T-helper 9 cell (primary cell): Measurements from ENCODE around the gene CASS4.
A peak's percentile ranks its signal among the peaks of the same experiment; 100 is the strongest.
"Not testable (repeated sequence)": the region's sequence is repeated elsewhere in the genome, so short reads cannot be mapped to it uniquely, and the experiment has no call there.

Experiments
- DNase-seq: peaks from one replicate; pipeline ENCODE4 v3.0.0-alpha.2; 2020
- total RNA-seq, 2 donors: gene quantifications; one replicate each; lab custom pipeline; 2026; lab: John Stamatoyannopoulos, UW

CASS4 gene
- 9.0 to 32.1 reads per million in 2 donors for total RNA-seq

- no peak for DNase-seq
Observed at GRCh38 chr20:56411759-56412472, at the start of gene CASS4. TSS of gene CASS4 (plus strand) at chr20:56412260. CDS start at chr20:56412459, 199 bp downstream.

GRCh38 chr20:56362833-56363413 is 49.1 kb upstream of the CASS4 start:
- DNase-seq = no peak

GRCh38 chr20:56363491-56363890 is 48.6 kb upstream of the CASS4 start:
- no peak for DNase-seq

- DNase-seq = no peak
Observed at GRCh38 chr20:56368351-56369134, 43.5 kb upstream of the CASS4 start.

GRCh38 chr20:56369179-56369578 is 42.9 kb upstream of the CASS4 start:
- DNase-seq = no peak

GRCh38 chr20:56371977-56372376 is 40.1 kb upstream of the CASS4 start:
- DNase-seq = no peak

GRCh38 chr20:56372850-56373249 is 39.2 kb upstream of the CASS4 start:
- no peak for DNase-seq

- DNase-seq = no peak
Observed at GRCh38 chr20:56373942-56374341, 38.1 kb upstream of the CASS4 start.

- no peak for DNase-seq
Observed at GRCh38 chr20:56376331-56376730, 35.7 kb upstream of the CASS4 start.

GRCh38 chr20:56378386-56378785 is 33.7 kb upstream of the CASS4 start:
- no peak for DNase-seq

- DNase-seq = no peak
Observed at GRCh38 chr20:56380375-56380774, 31.7 kb upstream of the CASS4 start.

GRCh38 chr20:56381501-56381900 is 30.6 kb upstream of the CASS4 start:
- no peak for DNase-seq

GRCh38 chr20:56382696-56383095 is 29.4 kb upstream of the CASS4 start:
- no peak for DNase-seq

- DNase-seq = no peak
Observed at GRCh38 chr20:56383334-56383733, 28.7 kb upstream of the CASS4 start.

- DNase-seq = no peak
Observed at GRCh38 chr20:56385130-56385529, 26.9 kb upstream of the CASS4 start.

GRCh38 chr20:56386219-56386618 is 25.8 kb upstream of the CASS4 start:
- DNase-seq = no peak

GRCh38 chr20:56388882-56389281 is 23.2 kb upstream of the CASS4 start:
- no peak for DNase-seq

- DNase-seq = no peak
Observed at GRCh38 chr20:56389807-56390206, 22.3 kb upstream of the CASS4 start.

GRCh38 chr20:56390396-56390795 is 21.7 kb upstream of the CASS4 start:
- not testable (repeated sequence) for DNase-seq

GRCh38 chr20:56391037-56391436 is 21.0 kb upstream of the CASS4 start:
- no peak for DNase-seq

GRCh38 chr20:56391596-56392131 is 20.4 kb upstream of the CASS4 start:
- no peak for DNase-seq

- DNase-seq = peak; percentile 98
Observed at GRCh38 chr20:56392132-56392880, 19.8 kb upstream of the CASS4 start, which contains the start of the genes AURKA and CSTF1. TSS of gene AURKA (minus strand) at chr20:56392215. CDS start at chr20:56388197, 4,018 bp downstream. TSS of gene CSTF1 (plus strand) at chr20:56392645. CDS start at chr20:56395553, 2,908 bp downstream.
